ENCODE results near the gene SCEL.

SCEL gene

GRCh38 chr13:77687799-77688198 is 152.3 kb downstream of the SCEL start:
- no peak for DNase-seq

GRCh38 chr13:77691871-77692270 is 156.4 kb downstream of the SCEL start:
- DNase-seq: no peak

DNA sequence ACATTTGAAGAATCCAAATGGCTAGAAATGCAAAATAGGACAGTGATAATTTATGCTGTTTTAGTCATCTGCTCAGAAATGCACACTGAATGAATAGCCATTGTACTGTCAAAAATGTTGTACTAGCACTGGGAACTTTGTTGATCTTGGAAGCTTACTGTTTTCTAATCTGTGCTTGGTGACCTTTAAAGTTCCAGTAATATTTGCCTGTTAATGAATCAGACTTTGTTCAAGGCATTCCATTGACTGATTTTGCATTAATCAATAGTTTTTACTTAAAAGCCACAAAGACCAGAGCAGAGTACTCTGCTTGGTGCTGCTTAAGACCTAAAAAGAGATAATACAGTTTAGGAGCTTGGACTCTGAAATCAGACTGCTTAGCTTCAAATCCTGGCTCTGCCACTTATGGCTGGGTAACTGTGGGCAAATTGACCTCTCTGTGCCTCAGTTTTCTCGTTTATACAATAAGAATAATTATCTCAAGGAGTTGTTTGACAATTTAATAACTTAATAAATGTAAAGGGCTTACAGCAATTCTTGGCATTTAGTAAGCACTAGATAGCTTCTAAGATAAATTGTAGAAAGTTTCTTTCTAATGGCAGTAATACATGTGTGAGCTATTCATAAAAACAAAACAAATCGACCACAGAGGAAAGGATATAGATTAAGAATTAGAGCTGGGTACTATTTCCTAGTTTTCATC is 157.4 kb downstream of the SCEL start:
- no peak for DNase-seq

- DNase-seq: no peak
Measured at GRCh38 chr13:77693449-77693940, 158.0 kb downstream of the SCEL start.
